Measurements from ENCODE around the gene LGI4. TPM values are rescaled to one million over a fixed set of nuclear protein-coding genes. Genes with fewer than 3 reads are reported as not detected.

LGI4 gene
- polyA plus RNA-seq (ENCODE audit: insufficient read length in 4 of 4): 10 to 100 TPM in 1 of 4 donors, 1 to 10 TPM in 3; 2.7 to 14.3 (median 3.5) TPM

DNA sequence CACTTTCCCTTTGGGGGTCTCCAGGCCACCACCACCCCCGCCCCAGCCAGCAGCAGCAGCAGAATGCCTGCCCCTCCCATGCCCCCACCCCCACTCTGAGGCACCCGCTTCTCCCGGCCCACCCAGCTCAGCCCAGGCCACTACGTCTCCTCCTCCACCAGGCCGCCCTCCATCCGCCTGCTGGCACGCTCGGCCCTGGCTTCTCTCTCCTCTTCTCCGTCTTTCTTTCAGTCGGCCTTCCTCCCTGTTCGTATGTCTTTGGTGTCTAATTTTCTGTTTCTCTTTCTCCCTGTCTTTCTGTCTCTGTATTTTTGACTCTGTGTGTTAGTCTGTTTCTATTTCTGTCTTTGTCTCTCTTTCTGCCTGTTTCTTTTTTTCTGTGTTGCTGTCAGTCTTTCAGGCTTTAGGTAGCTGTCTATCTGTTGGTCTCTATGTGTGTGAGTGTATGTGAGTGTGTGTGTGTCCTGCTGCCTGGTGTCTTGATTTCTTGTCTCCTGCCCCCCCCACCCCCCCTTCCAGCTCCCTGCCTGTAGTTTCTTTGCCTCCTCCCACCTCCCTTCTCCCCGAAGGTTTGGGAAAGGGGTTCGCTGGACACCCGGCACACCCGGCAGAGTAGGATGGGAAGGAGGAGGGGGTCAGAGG lies at the start of gene LGI4:
LGI4 (minus strand) TSS at position 459 of the 642 bp plus-strand sequence; CDS start at position 80, 379 bp downstream.
- DNase-seq (ENCODE audit: low read depth in 4 of 4, low spot score in 3 of 4): no peak

- no peak for DNase-seq (ENCODE audit: low read depth in 4 of 4, low spot score in 3 of 4)
Measured at GRCh38 chr19:35184267-35184666, 49.4 kb upstream of the LGI4 start.

- no peak for DNase-seq (ENCODE audit: low read depth in 4 of 4, low spot score in 3 of 4)
Measured at GRCh38 chr19:35181387-35181786, 46.5 kb upstream of the LGI4 start.

DNA sequence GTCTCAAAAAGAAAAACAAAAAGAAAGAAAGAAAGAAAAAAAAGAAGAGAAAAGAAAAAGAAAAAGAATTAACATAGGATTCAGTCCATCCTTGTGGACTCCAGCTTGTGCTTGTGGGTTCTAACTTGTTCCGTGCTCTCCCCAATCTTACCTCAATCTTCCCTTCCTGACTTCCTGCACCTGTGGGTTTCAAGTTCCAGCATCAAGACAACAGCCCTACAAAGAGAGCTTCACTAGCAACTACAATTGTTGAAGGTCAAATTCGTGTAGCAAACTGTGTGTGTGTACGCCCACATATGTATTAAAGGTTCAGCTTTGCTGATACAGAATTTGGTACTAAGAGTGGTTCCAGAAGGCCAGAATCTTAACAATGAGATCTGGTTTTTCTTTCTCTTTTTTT lies 45.0 kb upstream of the LGI4 start:
- no peak for DNase-seq (ENCODE audit: low read depth in 4 of 4, low spot score in 3 of 4)

- DNase-seq (ENCODE audit: low read depth in 4 of 4, low spot score in 3 of 4): no peak
Measured at GRCh38 chr19:35178701-35179100, 43.8 kb upstream of the LGI4 start.

GRCh38 chr19:35177377-35178274 lies 42.8 kb upstream of the LGI4 start:
- DNase-seq (ENCODE audit: low read depth in 4 of 4, low spot score in 3 of 4): no peak

DNA sequence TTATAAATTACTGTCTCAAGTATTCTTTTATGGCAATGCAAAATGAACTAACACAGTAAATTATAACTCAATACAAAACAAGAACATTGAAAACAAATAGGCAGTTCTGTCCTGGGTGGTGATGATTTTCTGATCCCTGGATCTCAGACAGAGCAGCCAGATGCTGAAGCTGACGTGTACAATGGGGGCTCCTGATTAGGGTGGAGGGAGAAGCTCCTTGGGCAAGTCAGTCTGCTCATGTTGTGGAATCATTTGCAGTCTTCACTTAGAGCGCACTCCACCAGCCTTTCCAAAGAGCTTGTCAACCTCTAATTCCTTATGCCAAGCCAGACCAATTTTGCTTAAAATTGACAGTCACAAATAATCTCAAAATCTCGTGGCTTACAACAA lies 41.3 kb upstream of the LGI4 start:
- no peak for DNase-seq (ENCODE audit: low read depth in 4 of 4, low spot score in 3 of 4)

DNA sequence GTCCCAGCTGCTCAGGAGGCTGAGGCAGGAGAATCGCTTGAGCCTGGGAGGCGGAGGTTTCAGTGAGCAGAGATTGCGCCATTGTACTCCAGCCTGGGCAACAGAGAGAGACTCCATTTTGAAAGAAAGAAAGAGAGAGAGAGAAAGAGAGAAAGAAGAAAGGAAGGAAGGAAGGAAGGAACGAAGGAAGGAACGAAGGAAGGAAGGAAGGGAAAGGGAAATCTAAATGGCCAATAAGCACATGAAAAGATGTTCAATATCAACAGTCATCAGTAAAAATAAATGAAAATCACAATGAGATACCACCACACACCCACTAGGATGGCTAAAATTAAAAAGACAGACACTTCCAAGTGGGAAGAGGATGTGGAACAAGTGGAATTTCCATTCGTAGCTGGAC lies 39.4 kb upstream of the LGI4 start:
- no peak for DNase-seq (ENCODE audit: low read depth in 4 of 4, low spot score in 3 of 4)

GRCh38 chr19:35171730-35172129 lies 36.9 kb upstream of the LGI4 start:
- no peak for DNase-seq (ENCODE audit: low read depth in 4 of 4, low spot score in 3 of 4)

DNA sequence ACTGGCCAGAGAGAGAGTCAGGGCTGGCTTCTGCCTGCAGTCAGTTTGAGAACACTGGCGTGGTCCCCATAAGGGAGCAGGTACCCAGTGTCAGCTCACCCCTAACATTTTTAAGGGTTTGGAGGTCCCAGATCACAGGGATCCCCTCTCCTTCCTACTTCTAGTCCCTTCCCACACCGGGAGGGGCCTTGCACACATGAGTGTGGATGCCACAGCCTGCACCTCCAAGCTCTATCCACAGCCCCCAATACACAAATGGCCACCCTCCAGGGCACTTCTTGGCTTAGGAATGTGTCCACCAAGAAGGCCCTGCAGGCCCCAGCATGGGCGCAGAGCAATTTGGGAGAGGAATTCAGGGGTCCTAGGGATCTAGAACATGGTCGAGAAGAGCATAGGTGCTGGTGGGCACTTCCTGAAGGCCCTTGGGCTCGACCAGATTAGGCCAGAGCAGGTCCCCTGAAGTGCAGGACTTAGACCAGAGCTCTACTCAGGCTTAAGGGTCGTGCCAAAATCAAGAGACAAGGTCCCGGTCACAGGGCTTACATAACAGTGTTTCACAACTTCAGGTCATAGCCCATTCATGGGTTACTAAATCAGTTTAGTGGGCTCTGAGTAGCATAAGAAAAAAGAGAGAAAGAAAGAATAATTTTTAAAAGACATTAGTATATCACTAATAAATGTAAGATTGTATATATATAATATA lies 35.7 kb upstream of the LGI4 start:
- no peak for DNase-seq (ENCODE audit: low read depth in 4 of 4, low spot score in 3 of 4)

- DNase-seq (ENCODE audit: low read depth in 4 of 4, low spot score in 3 of 4): no peak
Measured at GRCh38 chr19:35169221-35169995, 34.5 kb upstream of the LGI4 start.

GRCh38 chr19:35168196-35168595 lies 33.3 kb upstream of the LGI4 start:
- DNase-seq (ENCODE audit: low read depth in 4 of 4, low spot score in 3 of 4): no peak

DNA sequence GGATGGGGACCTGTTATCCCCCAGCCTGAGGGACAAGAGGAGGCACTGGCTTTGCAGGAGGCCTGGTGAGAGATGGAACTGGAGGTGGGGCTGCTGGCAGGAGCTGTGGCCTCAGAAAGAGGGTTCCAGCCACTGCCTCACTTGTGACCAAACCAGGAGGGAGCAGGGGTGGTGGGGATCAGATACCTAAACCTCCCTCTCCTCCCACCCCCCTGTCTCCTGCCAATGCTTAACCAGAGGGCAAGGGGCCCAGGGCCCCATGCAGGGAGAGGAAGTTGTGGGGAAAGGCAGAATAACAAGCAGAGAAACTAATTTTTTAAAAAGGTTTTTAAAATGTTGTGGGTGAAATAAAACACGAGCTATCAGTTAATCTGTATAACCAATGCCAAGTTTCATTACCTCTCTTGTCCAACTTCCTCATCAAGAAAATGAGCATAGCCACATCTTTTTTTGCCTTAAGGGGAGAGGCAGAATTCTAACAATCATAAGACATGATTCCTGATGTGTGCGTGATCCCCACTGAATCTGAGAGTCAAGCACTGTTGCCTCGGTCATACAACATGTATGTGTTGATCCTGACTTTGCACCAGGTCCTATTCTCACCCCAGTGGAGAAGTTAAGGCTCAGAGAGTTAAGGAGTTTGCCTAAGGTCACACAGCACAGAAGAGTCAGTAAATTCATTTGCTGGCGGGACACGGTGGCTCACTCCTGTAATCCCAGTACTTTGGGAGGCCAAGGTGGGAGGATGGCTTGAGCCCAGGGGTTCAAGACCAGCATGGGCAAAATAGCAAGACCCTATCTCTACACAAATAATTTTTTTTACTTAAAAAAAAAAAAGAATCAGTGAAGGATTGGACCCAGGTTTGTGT lies 32.6 kb upstream of the LGI4 start:
- DNase-seq (ENCODE audit: low read depth in 4 of 4, low spot score in 3 of 4): no peak

- no peak for DNase-seq (ENCODE audit: low read depth in 4 of 4, low spot score in 3 of 4)
Measured at GRCh38 chr19:35166100-35167063, 31.5 kb upstream of the LGI4 start.

GRCh38 chr19:35165200-35166058 lies 30.6 kb upstream of the LGI4 start:
- no peak for DNase-seq (ENCODE audit: low read depth in 4 of 4, low spot score in 3 of 4)

GRCh38 chr19:35164418-35164817 lies 29.6 kb upstream of the LGI4 start:
- no peak for DNase-seq (ENCODE audit: low read depth in 4 of 4, low spot score in 3 of 4)

- no peak for DNase-seq (ENCODE audit: low read depth in 4 of 4, low spot score in 3 of 4)
Measured at GRCh38 chr19:35162471-35163326, 27.8 kb upstream of the LGI4 start.
